Measurements from ENCODE around the gene STK4.

DNA sequence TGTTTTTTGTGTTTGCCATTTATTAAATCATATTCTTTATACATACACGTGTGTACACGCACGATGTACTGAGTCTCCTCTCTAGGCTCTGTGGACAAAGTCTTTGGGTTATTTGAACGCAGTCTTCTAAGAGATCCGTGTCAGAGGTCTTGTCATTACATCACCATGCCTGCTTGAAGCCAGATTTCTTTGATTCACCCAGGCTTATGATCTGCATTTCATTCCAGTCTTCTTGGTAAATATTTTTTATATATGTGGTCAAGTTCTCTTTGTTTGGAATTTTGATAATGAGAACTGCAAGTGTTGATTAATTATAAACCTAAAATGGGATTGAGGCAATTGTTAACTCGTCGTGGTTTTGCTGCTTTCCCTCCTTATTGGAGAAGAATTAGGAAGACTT is 100.1 kb downstream of the STK4 start:
- TF ChIP-seq, protein P1, sequence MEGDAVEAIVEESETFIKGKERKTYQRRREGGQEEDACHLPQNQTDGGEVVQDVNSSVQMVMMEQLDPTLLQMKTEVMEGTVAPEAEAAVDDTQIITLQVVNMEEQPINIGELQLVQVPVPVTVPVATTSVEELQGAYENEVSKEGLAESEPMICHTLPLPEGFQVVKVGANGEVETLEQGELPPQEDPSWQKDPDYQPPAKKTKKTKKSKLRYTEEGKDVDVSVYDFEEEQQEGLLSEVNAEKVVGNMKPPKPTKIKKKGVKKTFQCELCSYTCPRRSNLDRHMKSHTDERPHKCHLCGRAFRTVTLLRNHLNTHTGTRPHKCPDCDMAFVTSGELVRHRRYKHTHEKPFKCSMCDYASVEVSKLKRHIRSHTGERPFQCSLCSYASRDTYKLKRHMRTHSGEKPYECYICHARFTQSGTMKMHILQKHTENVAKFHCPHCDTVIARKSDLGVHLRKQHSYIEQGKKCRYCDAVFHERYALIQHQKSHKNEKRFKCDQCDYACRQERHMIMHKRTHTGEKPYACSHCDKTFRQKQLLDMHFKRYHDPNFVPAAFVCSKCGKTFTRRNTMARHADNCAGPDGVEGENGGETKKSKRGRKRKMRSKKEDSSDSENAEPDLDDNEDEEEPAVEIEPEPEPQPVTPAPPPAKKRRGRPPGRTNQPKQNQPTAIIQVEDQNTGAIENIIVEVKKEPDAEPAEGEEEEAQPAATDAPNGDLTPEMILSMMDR (conservative IDR thresholded peaks at IDR 0.05; ENCODE audit: low read depth, low read length) = no peak
- TF ChIP-seq EZH2 (IDR thresholded peaks at IDR 0.05; ENCODE audit: borderline replicate concordance, low read depth, low read length, poor library complexity, severe bottlenecking) = no peak
